Heart right ventricle (tissue), 16 donors: Measurements from ENCODE around the gene PXDN. TPM values are rescaled to one million over a fixed set of nuclear protein-coding genes. Genes with fewer than 3 reads are reported as not detected.

Experiments
- ATAC-seq, 8 donors: fragments of 200-7000 bp; cut with Tn5 transposase; one replicate each; pipeline ENCODE4 v1.9.1; 2020; ENCODE audit warnings: mild to moderate bottlenecking in 8 of 8, moderate library complexity in 8 of 8, moderate number of reproducible peaks in 1 of 8
- DNase-seq, 2 donors: peaks; one replicate each; pipeline ENCODE4 v3.0.0-alpha.2; 2020
- H3K27ac ChIP-seq, 10 donors: fragments of 200-600 bp; sonication (generic) in 2 of 10; one replicate each; pipeline versions ENCODE4 v1.5.0 to v1.8.0; 2020 to 2022; ENCODE audit warnings: mild to moderate bottlenecking in 3 of 10
- H3K27me3 ChIP-seq, 7 donors: fragments of 200-600 bp; one replicate each; pipeline ENCODE4 v1.8.0; 2021 to 2022; ENCODE audit warnings: mild to moderate bottlenecking in 2 of 7
- H3K36me3 ChIP-seq, 9 donors: fragments of 200-600 bp; sonication (generic) in 1 of 9; one replicate each; pipeline versions ENCODE4 v1.5.0 to v1.8.0; 2020 to 2022; ENCODE audit warnings: mild to moderate bottlenecking in 2 of 9
- H3K4me1 ChIP-seq, 9 donors: fragments of 200-600 bp; sonication (generic) in 1 of 9; one replicate each; pipeline versions ENCODE4 v1.5.0 to v1.8.0; 2020 to 2022; ENCODE audit warnings: mild to moderate bottlenecking in 4 of 9
- H3K4me3 ChIP-seq, 10 donors: fragments of 200-600 bp; sonication (generic) in 2 of 10; one replicate each; pipeline versions ENCODE4 v1.5.0 to v1.8.0; 2020 to 2022; ENCODE audit warnings: mild to moderate bottlenecking in 7 of 10, moderate library complexity in 2 of 10
- H3K9me3 ChIP-seq, 11 donors: fragments of 200-600 bp in 10 of 11; sonication (generic) in 2 of 11; one replicate each; pipeline versions ENCODE4 v1.5.0 to v1.8.0; 2013 to 2022; ENCODE audit warnings: mild to moderate bottlenecking in 2 of 11, control low read depth in 1 of 11, moderate library complexity in 1 of 11
- WGBS, 2 donors: extraction: QIAGEN DNeasy Blood & Tissue Kit; methylation state at CpG; one replicate each; pipeline ENCODE4 v1.1.7; 2013; ENCODE audit warnings: inconsistent platforms in 1 of 2; 5-methylcytosine and 5-hydroxymethylcytosine counted together
- intact Hi-C, 10 donors: fragments of 100-400 bp; cut with DNase I; formaldehyde crosslinking; loops; one replicate each; pipeline versions ENCODE4 v1.11.1 to v1.14.2; 2022
- polyA plus RNA-seq, 2 donors: library from polyadenylated mRNA; stranded (reverse); fragments of 200-250 nt; gene quantifications; one replicate each; pipeline ENCODE4 v1.2.3, GENCODE V29; 2013
- total RNA-seq, 10 donors: library from RNA; stranded (reverse); fragmentation: NEBNext Ultra II Directional in 3 of 10; extraction: Animal tissue kit (Norgen Biotek cat#: 25700) in 3 of 10; gene quantifications; one replicate each; pipeline versions ENCODE4 v1.2.1 to v1.2.4, GENCODE V29; 2021 to 2023
- TF ChIP-seq, protein P1 (sequence below), 9 donors: fragments of 200-600 bp; sonication (generic) in 2 of 9; IDR thresholded peaks; one replicate each; pipeline versions ENCODE4 v1.5.0 to v1.8.0; 2021 to 2022; ENCODE audit warnings: antibody characterized with exemption in 9 of 9, mild to moderate bottlenecking in 5 of 9, moderate library complexity in 1 of 9
- donor health status: Arrhythmogenic right ventricular cardiomyopathy.
- donor health status: ischemic (EF 13 %, LVEDD 7.1; RV severe dilation, severe dysfunction).
- donor health status: healthy with polysubstance abuse.
- donor health status: DM: no; HTN: yes; CAD: no.
- donor health status: DM: no; HTN: no; CAD: no.
- donor health status: ischemic (EF 25% LVEDD 6.9; RV normal size, moderate dysfunction).
- donor health status: ischemic (EF 25% LVEDD 5.7; RV mildly dilated, moderate dysfunction).
- donor health status: healthy.
- donor health status: DM: yes; HTN: yes; CAD: no.
- donor health status: Ischemic cardiomyopathy.
- donor health status: ischemic (EF 35%, LVEDD 5.7; RV mildly dilated, moderate dysfunction).
- donor health status: nonischemic (EF 11% LVEDD 7.7; RV severe dilation, severe dysfunction).
- donor health status: DM: yes; HTN: yes; CAD: no.
- donor health status: PGD.
- donor health status: ischemic (EF 29% LVEDD 5.4; RV normal size, mild dysfunction).
- donor health status: nonischemic (EF 23%, LVEDD 6.1; RV moderate dilation, normal function).

Gene PXDN
- total and polyA plus RNA-seq, 12 donors, result 7.8 to 65.0 (median 18.9) TPM

- no peak for DNase-seq
- ATAC-seq, result no peak
- H3K9me3 ChIP-seq, result no peaks in the 10 kb centered on the region
- peak overlapping the region in 5 of 10 donors; percentile 58 to 88 (median 71) for H3K27ac ChIP-seq
- no peak overlapping the region for H3K4me3 ChIP-seq
- peaks cover 0 to 47% (median 16%) of the 10 kb centered on the region in 9 donors for H3K36me3 ChIP-seq
- H3K27me3 ChIP-seq, result peaks cover 0 to 10% (median 0%) of the 10 kb centered on the region in 7 donors
- TF ChIP-seq, protein P1, sequence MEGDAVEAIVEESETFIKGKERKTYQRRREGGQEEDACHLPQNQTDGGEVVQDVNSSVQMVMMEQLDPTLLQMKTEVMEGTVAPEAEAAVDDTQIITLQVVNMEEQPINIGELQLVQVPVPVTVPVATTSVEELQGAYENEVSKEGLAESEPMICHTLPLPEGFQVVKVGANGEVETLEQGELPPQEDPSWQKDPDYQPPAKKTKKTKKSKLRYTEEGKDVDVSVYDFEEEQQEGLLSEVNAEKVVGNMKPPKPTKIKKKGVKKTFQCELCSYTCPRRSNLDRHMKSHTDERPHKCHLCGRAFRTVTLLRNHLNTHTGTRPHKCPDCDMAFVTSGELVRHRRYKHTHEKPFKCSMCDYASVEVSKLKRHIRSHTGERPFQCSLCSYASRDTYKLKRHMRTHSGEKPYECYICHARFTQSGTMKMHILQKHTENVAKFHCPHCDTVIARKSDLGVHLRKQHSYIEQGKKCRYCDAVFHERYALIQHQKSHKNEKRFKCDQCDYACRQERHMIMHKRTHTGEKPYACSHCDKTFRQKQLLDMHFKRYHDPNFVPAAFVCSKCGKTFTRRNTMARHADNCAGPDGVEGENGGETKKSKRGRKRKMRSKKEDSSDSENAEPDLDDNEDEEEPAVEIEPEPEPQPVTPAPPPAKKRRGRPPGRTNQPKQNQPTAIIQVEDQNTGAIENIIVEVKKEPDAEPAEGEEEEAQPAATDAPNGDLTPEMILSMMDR (IDR thresholded peaks at IDR 0.05), result no peak
- 89 to 91% methylated on average over 3 of the region's 3 CpGs for WGBS, 2 donors
- H3K4me1 ChIP-seq, result peaks cover 8 to 49% (median 26%) of the 10 kb centered on the region in 9 donors
- intact Hi-C loops, result loop anchor here in 2 of 10 donors (10.0 kb wide), 1 partner anchor 89 kb away; the partner anchor contains the start of gene PXDN (in 2 of the 2)
Observed at GRCh38 chr2:1655461-1655860, 88.9 kb downstream of the PXDN start.

- Histone ChIP-seq H3K27me3 (peaks cover 0 to 10% (median 0%) of the 10 kb centered on the region in 7 donors), H3K4me3 (no peak overlapping the region), H3K4me1 (peaks cover 8 to 50% (median 26%) of the 10 kb centered on the region in 9 donors), H3K27ac (peak overlapping the region in 9 of 10 donors; percentile 4 to 88 (median 71)), H3K36me3 (peaks cover 0 to 47% (median 10%) of the 10 kb centered on the region in 9 donors), H3K9me3 (no peaks in the 10 kb centered on the region)
- intact Hi-C loops, result loop anchor here in 5 of 10 donors (5.0 to 10.0 kb wide), 3 partner anchors 63 to 92 kb away; partner anchors contain the start of gene PXDN (in 2 of the 5)
- WGBS, 2 donors, result 79 to 83% methylated on average over 8 of the region's 8 CpGs
- ATAC-seq (peak in 1 of 8 donors; percentile 7), DNase-seq (no peak)
- TF ChIP-seq, protein P1 (IDR thresholded peaks at IDR 0.05), result no peak
Observed at GRCh38 chr2:1654696-1655374, 89.5 kb downstream of the PXDN start.

DNA sequence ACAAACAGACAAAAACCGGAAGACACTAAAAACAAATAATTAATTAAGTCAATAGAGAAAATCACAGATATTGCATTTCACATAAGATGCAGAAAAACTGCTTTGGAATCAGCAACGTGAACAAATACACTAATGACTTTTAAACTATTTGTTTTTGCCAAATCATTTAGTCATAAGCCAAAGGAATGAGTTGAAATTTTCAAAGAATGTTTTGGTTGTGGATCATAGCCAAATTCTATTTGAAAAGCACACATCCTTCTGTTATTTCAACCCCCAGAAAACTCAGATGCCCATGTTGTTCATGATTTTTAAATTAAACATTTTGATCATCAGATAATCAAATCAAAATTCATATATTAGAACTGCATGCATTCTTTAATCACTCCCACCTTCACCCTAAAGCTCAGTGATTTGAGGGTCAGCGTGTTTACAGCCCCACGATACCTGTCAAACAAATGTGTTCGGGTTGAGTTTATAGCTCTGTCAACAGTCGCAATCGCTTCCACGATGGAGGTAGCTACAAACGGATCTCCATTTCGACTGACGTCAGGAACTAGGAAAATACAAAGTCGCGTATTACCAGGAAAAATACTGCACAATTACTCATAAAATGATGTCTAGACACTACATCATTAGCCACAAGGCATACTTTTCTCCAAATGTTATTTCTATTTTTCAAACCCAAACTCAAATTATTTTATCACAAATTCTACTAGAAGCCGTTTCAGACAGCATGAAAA is 90.2 kb downstream of the PXDN start:
- intact Hi-C loops, result loop anchor here in 6 of 10 donors (1.0 to 10.0 kb wide), 5 partner anchors 62 to 93 kb away; partner anchors contain the start of gene PXDN (in 3 of the 6)
- 77 to 84% methylated on average over 14 of the region's 14 CpGs for WGBS, 2 donors
- Histone ChIP-seq H3K9me3 (no peaks in the 10 kb centered on the region), H3K4me3 (no peak overlapping the region), H3K27ac (peak overlapping the region in 9 of 10 donors; percentile 40 to 88 (median 72)), H3K4me1 (peaks cover 8 to 50% (median 26%) of the 10 kb centered on the region in 9 donors), H3K36me3 (peaks cover 0 to 47% (median 3%) of the 10 kb centered on the region in 9 donors), H3K27me3 (peaks cover 0 to 10% (median 0%) of the 10 kb centered on the region in 7 donors)
- TF ChIP-seq, protein P1 (IDR thresholded peaks at IDR 0.05), result no peak
- no peak for DNase-seq
- peak in 3 of 8 donors; percentile 8 to 41 (median 15) for ATAC-seq
